GM12878 (cell line): ENCODE results near the gene IL22RA2. TPM values are rescaled to one million over a fixed set of nuclear protein-coding genes. Genes with fewer than 3 reads are reported as not detected.

Source experiments
- BRCA1 ChIP-seq: IDR thresholded peaks from 2 replicates; pipeline ENCODE4 v1.6.1; 2011; ENCODE audit warnings: low read depth, low read length, improper control_type of control experiment
- CBX3 ChIP-seq: fragments of 200-600 bp; sonication (generic); IDR thresholded peaks from 2 replicates; pipeline ENCODE4 v1.6.1; 2016; ENCODE audit warnings: low read depth, borderline replicate concordance
- CHD1 ChIP-seq: IDR thresholded peaks from 2 replicates; pipeline ENCODE4 v1.6.1; 2012; ENCODE audit warnings: low read depth, low read length, improper control_type of control experiment
- FOXK2 ChIP-seq: fragments of 450-650 bp; IDR thresholded peaks from 2 replicates; pipeline ENCODE4 v1.6.1; 2017; ENCODE audit warnings: mild to moderate bottlenecking, moderate library complexity
- IRF4 ChIP-seq: IDR thresholded peaks from 2 replicates; pipeline ENCODE4 v1.6.1; 2011; ENCODE audit warnings: low read depth, low read length
- JUNB ChIP-seq: IDR thresholded peaks from 2 replicates; pipeline ENCODE4 v1.6.1; 2016; ENCODE audit warnings: antibody characterized with exemption, mild to moderate bottlenecking
- MTA2 ChIP-seq: fragments of 450-650 bp; IDR thresholded peaks from 2 replicates; pipeline ENCODE4 v1.6.1; 2016; ENCODE audit warnings: low read depth, mild to moderate bottlenecking, moderate library complexity
- MYC ChIP-seq: IDR thresholded peaks from 2 replicates; pipeline ENCODE4 v1.6.1; 2011; ENCODE audit warnings: mild to moderate bottlenecking, low read length, moderate library complexity, inconsistent platforms; ENCODE audit not compliant: insufficient read depth, insufficient replicate concordance, insufficient read length, severe bottlenecking
- RCOR1 ChIP-seq: conservative IDR thresholded peaks from 2 replicates; pipeline ENCODE4 v1.6.1; 2012; ENCODE audit warnings: low read depth, low read length, improper control_type of control experiment
- SP1 ChIP-seq: IDR thresholded peaks from one replicate; pipeline ENCODE4 v1.6.1; 2011; ENCODE audit warnings: low read depth, low read length
- TBL1XR1 ChIP-seq: IDR thresholded peaks from 2 replicates; pipeline ENCODE4 v1.6.1; 2012; ENCODE audit warnings: low read depth, low read length, improper control_type of control experiment
- polyA plus RNA-seq, 11 experiments: library from polyadenylated mRNA; depleted of rRNA in 4 of 11; unstranded in 6 of 11; stranded (reverse) in 5 of 11; fragments of >200 nt; fragmentation: Nextera tagmentation in 4 of 11; fragmentation: Illumina TruSeq in 1 of 11; extraction: Ambion mirVana in 4 of 11; extraction: Trizol in 1 of 11; gene quantifications; 1 replicate in 1 of 11; 2 replicates in 10 of 11; pipeline versions ENCODE4 v1.2.1 to v1.2.3, GENCODE V29; 2011 to 2016; ENCODE audit warnings: inconsistent platforms in 2 of 11, missing spikeins in 2 of 11, low read depth in 1 of 11
- total RNA-seq, 4 experiments: library from RNA; depleted of rRNA in 3 of 4; stranded (reverse); fragments of >200 nt in 3 of 4; fragmentation: Illumina TruSeq in 1 of 4; extraction: Trizol in 1 of 4; gene quantifications; 2 replicates each; pipeline versions ENCODE4 v1.2.1 to v1.2.3, GENCODE V29; 2013 to 2021
- TF ChIP-seq, protein P1 (sequence below): fragments of 150-350 bp; IDR thresholded peaks from 2 replicates; pipeline ENCODE4 v1.6.1; 2014; ENCODE audit warnings: mild to moderate bottlenecking, low read depth, low read length

Gene IL22RA2
- total and polyA plus RNA-seq, 10 of the 15 experiments (the other 5 are each of a cell fraction or from before 2014, with no cell fraction given) = 0.05 to 0.22 (median 0.09) TPM; not detected in 3

GRCh38 chr6:137218917-137219663 is 45.6 kb upstream of the IL22RA2 start, which contains the start of gene IFNGR1 (continued):
- no peak for TF ChIP-seq MTA2
- no peak for TF ChIP-seq BRCA1
- no peak for TF ChIP-seq FOXK2
- TF ChIP-seq, protein P1, sequence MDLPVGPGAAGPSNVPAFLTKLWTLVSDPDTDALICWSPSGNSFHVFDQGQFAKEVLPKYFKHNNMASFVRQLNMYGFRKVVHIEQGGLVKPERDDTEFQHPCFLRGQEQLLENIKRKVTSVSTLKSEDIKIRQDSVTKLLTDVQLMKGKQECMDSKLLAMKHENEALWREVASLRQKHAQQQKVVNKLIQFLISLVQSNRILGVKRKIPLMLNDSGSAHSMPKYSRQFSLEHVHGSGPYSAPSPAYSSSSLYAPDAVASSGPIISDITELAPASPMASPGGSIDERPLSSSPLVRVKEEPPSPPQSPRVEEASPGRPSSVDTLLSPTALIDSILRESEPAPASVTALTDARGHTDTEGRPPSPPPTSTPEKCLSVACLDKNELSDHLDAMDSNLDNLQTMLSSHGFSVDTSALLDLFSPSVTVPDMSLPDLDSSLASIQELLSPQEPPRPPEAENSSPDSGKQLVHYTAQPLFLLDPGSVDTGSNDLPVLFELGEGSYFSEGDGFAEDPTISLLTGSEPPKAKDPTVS = no peak
- 0 out of 2 replicates have a peak, but pooled peaks have one; percentile 34 for TF ChIP-seq CHD1
- TF ChIP-seq SP1 = peak; percentile 46
- no peak for TF ChIP-seq RCOR1
- no peak; the same call in 1 of the 2 replicates for TF ChIP-seq TBL1XR1
- peak; percentile 70 for TF ChIP-seq MYC
- no peak for TF ChIP-seq IRF4
- TF ChIP-seq JUNB = no peak
- TF ChIP-seq CBX3 = no peak
